ENCODE results near the gene GET4. TPM values are rescaled to one million over a fixed set of nuclear protein-coding genes. Genes with fewer than 3 reads are reported as not detected.
A peak's percentile ranks its signal among the peaks of the same experiment; 100 is the strongest.

Gene GET4
- total RNA-seq, 6 experiments from 2014 or later, result 15.6 to 38.3 (median 28.3) TPM

DNA sequence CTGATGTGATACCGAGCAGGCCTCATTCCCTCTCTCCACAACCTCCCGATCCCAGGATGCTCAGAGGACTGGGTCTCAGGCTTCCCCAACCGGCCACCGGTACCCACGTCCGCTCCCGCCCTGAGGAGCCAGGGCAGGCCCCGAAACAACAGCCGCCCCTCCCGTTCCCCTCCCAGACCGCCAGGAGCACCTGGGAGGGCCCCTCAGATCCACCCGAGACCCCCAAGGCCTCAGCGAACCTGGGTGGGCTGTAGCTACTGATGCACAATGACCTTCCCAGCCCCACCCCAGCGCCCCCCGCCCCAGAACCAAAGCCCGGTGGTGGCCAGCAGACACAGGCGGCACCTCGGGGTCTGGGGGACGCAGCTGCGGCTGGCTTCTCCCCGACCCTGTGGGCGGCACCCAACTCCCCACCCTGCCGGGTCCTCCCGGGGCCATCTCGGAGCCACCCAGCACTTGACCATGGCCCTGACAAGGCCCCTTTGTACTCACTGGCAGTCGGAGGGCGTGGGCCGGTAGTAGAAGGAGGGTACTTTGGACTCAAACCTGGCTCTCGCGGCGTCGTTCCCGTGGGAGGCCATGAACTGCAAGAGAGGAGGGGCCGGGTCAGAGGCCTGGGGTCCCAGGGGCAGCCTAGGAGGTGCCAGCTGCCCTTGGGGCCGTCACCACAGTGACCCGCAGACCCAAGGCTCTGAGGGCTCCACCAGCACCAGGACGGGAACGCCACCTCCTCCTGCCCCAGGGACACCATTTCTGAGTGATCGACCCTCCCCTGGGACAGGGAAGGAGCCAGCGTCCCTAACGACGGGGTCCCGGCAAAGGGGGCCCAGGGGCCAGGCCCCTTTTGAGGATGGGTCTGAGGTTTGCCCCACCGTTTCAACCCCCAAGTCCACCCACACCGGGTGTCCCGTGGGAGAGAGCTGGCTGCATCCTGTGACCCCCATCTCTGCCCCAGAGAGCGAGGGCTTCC lies 50.0 kb downstream of the GET4 start:
- no peaks in the 10 kb centered on the region for H3K36me3 ChIP-seq
- H3K4me3 ChIP-seq, result no peak overlapping the region
- intact Hi-C loops (cut with DNase I), result no loop called here
- H3K4me1 ChIP-seq, result no peaks in the 10 kb centered on the region
- no peak for TF ChIP-seq POLR2A (IDR thresholded peaks at IDR 0.05)
- TF ChIP-seq, protein P1, sequence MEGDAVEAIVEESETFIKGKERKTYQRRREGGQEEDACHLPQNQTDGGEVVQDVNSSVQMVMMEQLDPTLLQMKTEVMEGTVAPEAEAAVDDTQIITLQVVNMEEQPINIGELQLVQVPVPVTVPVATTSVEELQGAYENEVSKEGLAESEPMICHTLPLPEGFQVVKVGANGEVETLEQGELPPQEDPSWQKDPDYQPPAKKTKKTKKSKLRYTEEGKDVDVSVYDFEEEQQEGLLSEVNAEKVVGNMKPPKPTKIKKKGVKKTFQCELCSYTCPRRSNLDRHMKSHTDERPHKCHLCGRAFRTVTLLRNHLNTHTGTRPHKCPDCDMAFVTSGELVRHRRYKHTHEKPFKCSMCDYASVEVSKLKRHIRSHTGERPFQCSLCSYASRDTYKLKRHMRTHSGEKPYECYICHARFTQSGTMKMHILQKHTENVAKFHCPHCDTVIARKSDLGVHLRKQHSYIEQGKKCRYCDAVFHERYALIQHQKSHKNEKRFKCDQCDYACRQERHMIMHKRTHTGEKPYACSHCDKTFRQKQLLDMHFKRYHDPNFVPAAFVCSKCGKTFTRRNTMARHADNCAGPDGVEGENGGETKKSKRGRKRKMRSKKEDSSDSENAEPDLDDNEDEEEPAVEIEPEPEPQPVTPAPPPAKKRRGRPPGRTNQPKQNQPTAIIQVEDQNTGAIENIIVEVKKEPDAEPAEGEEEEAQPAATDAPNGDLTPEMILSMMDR (IDR thresholded peaks at IDR 0.05), result no peak
- H3K9me3 ChIP-seq, result no peaks in the 10 kb centered on the region
- DNase-seq (peak; percentile 15 to 54 (median 41)), ATAC-seq (no peak)
- no peak overlapping the region for H3K27ac ChIP-seq
- no peaks in the 10 kb centered on the region for H3K27me3 ChIP-seq
- WGBS (ENCODE audit: insufficient coverage, low coverage, low lambda C conversion rate, missing lambda C conversion rate), result no CpG with 5 or more reads among the region's 47 CpGs

DNA sequence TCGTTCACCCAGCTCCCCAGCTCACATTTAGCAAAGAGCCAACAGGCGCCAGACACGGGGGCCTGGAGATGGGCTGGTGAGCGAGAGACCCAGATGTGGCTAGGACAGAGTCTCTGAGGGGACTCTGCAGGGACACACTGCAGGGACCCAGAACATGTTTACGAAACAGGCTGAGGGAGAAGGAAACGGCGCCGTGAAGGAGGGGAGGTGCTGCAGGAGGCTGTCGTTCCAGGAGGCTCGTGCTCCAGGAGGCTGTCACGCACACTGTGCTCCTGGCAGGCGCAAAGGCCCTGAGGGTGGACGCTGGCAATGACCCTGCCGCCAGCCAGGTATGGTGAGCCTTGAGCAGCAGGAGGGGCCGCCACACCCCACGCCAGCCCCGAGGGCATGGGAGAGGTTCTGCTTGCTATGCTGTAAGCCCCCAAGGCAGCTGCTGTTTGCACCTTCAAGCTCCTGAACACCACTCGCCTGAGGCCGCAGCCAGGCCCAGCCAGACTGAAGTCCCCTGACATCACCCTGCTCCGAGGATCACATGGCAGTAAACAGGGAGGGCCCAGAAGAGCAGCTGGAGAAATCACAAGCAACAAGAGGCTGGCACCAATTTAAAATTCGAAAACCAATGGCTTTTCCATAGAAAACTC lies 50.8 kb downstream of the GET4 start:
- Histone ChIP-seq H3K4me1 (no peaks in the 10 kb centered on the region), H3K27me3 (no peaks in the 10 kb centered on the region), H3K36me3 (no peaks in the 10 kb centered on the region), H3K4me3 (no peak overlapping the region), H3K9me3 (no peaks in the 10 kb centered on the region), H3K27ac (no peak overlapping the region)
- WGBS (ENCODE audit: insufficient coverage, low coverage, low lambda C conversion rate, missing lambda C conversion rate), result 75% methylated on average over 2 of the region's 21 CpGs
- ATAC-seq (no peak), DNase-seq (peak; percentile 17 to 49 (median 37))
- intact Hi-C loops (cut with DNase I), result no loop called here
- TF ChIP-seq, protein P1 (IDR thresholded peaks at IDR 0.05), result no peak
- no peak for TF ChIP-seq POLR2A (IDR thresholded peaks at IDR 0.05)

DNA sequence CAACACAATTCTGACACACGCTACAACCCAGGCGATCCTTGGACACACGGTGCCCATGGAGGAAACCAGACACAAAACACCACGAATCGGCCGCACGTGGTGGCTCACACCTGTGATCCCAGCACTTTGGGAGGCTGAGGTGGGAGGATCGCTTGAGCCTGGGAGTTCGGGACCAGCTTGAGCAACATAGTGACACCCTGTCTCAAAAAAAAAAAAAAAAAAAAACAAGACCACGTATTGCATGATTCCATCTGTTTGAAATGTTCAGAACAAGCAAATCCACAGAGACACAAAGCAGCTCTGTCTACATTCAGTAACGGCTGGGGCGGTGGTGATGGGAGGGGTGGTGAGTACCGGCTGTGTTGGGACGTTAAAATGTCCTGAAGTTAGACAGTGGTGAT lies 53.0 kb downstream of the GET4 start:
- H3K9me3 ChIP-seq, result no peaks in the 10 kb centered on the region
- TF ChIP-seq, protein P1 (IDR thresholded peaks at IDR 0.05), result no peak
- no peak for TF ChIP-seq POLR2A (IDR thresholded peaks at IDR 0.05)
- 76% methylated on average over 9 of the region's 14 CpGs for WGBS (ENCODE audit: insufficient coverage, low coverage, low lambda C conversion rate, missing lambda C conversion rate)
- DNase-seq, result peak; percentile 11 to 42 (median 41)
- no peak for ATAC-seq
- no peak overlapping the region for H3K27ac ChIP-seq
- intact Hi-C loops (cut with DNase I), result no loop called here
- H3K27me3 ChIP-seq, result no peaks in the 10 kb centered on the region
- no peaks in the 10 kb centered on the region for H3K36me3 ChIP-seq
- H3K4me3 ChIP-seq, result no peak overlapping the region
- no peaks in the 10 kb centered on the region for H3K4me1 ChIP-seq

DNA sequence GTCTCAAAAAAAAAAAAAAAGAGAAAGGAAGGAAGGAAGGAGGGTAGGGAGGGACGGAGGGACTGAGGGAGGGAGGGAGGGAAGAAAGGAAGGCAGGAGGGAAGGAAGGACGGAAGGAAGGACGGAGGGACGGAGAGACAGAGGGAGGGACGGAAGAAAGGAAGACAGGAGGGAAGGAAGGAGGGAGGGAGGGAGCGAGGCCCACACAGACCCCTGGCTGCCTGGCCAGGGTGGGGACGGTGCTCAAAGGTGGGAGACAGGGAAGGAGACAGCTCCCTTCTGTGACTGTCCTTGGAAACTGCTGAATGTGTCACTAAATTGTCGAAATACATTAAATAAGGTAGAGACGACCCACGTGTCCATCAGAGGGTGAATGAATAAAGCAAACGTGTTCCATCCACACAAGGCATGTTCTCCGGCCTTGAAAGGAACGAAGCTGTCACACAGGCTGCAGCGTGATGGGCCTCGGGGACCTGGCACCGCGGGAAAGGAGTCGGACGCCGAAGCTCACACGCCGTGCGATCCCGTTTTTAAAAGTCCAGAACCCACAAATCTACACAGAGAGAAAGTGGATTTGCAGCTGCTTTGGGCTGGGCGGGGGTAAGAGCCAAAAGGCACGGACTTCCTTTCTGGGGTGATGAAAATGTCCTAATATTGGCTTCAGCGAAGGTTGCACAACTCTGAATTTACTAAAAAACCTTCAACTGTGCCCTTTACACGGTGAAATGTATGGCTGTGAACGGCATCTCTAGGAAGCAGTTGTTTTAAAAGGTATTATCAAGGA lies 54.8 kb downstream of the GET4 start:
- no peaks in the 10 kb centered on the region for H3K9me3 ChIP-seq
- TF ChIP-seq, protein P1 (IDR thresholded peaks at IDR 0.05), result no peak
- TF ChIP-seq POLR2A (IDR thresholded peaks at IDR 0.05), result no peak
- no peaks in the 10 kb centered on the region for H3K36me3 ChIP-seq
- no peaks in the 10 kb centered on the region for H3K27me3 ChIP-seq
- DNase-seq, result peak in 2 of 3 donors; percentile 14 to 35
- H3K4me3 ChIP-seq, result no peak overlapping the region
- H3K27ac ChIP-seq, result no peak overlapping the region
- WGBS (ENCODE audit: insufficient coverage, low coverage, low lambda C conversion rate, missing lambda C conversion rate), result 54% methylated on average over 22 of the region's 29 CpGs
- intact Hi-C loops (cut with DNase I), result no loop called here
- peak in 1 of 4 donors; percentile 18 for ATAC-seq
- H3K4me1 ChIP-seq, result no peaks in the 10 kb centered on the region

All from right lobe of liver (tissue), 6 donors.